BE2C (cell line): ENCODE results near the gene CUL9.

Experiments used
- DNase-seq: peaks from one replicate; pipeline ENCODE4 v3.0.0-alpha.2; 2020
- H3K27me3 ChIP-seq: fragments of 250-450 bp; sonication (Bioruptor Pico); 2 replicates; pipeline ENCODE4 v1.5.1; 2020; ENCODE audit warnings: mild to moderate bottlenecking
- H3K36me3 ChIP-seq: fragments of 250-450 bp; sonication (Bioruptor Pico); 2 replicates; pipeline ENCODE4 v1.5.1; 2020; ENCODE audit warnings: mild to moderate bottlenecking
- H3K4me1 ChIP-seq: fragments of 250-450 bp; sonication (Bioruptor Pico); 2 replicates; pipeline ENCODE4 v1.5.1; 2020
- H3K4me3 ChIP-seq: 2 replicates; pipeline ENCODE4 v1.5.1; 2011; ENCODE audit warnings: low read depth, low read length
- H3K9me3 ChIP-seq: fragments of 250-450 bp; sonication (Bioruptor Pico); 2 replicates; pipeline ENCODE4 v1.5.1; 2020
- TF ChIP-seq, protein P1 (sequence below): IDR thresholded peaks from 2 replicates; pipeline ENCODE4 v1.5.1; 2012; ENCODE audit warnings: mild to moderate bottlenecking, low read depth, low read length

CUL9 gene

DNA sequence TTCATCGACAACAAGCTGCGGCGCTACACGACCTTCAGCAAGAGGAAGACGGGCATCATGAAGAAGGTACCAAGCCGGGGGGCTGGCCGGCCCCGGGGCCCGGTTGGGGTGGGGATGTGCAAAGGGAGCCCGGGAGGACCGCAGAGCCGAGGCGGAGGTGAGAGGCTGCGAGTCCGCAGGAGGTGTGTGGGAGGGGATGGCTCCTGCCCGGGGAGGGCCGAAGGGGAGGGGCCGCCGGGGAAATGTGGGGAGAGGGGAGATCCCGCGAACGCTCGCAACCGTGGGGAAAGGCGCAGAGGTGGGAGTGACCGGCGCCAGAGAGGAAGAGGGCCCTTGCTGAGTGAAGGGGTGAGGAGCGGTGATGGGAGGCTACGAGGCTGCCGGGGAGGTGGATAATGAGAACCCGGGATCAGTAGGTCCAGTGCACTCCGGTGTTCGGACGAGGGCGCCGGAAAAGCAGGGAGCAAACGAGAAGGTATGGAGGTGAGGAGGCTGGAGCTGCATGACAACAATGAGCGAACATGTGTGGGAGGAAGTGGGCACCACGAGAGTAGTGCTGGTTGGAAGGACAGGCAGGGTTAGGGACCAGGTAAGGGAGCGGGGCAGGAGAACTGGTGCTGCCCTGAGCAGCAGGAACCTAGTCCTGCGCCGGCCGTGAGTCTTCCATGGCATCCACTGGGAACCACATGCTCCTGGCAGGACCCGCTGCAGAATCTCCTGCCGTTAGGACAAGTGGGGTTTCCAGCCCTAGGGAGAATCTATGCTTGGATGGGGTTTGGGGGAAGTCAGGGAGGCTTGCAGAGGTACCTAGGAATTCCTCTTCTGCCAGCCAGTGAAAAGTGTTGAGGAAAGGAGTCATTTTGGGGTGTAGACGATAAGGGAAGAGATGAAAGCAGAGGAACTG is 9.6 kb upstream of the CUL9 start:
- Histone ChIP-seq H3K36me3 (peaks cover 26% of the 10 kb centered on the region), H3K9me3 (no peaks in the 10 kb centered on the region), H3K4me3 (peak overlapping the region; percentile 82), H3K4me1 (peaks cover 12% of the 10 kb centered on the region), H3K27me3 (no peaks in the 10 kb centered on the region)
- peak; percentile 53 for DNase-seq
- TF ChIP-seq, protein P1, sequence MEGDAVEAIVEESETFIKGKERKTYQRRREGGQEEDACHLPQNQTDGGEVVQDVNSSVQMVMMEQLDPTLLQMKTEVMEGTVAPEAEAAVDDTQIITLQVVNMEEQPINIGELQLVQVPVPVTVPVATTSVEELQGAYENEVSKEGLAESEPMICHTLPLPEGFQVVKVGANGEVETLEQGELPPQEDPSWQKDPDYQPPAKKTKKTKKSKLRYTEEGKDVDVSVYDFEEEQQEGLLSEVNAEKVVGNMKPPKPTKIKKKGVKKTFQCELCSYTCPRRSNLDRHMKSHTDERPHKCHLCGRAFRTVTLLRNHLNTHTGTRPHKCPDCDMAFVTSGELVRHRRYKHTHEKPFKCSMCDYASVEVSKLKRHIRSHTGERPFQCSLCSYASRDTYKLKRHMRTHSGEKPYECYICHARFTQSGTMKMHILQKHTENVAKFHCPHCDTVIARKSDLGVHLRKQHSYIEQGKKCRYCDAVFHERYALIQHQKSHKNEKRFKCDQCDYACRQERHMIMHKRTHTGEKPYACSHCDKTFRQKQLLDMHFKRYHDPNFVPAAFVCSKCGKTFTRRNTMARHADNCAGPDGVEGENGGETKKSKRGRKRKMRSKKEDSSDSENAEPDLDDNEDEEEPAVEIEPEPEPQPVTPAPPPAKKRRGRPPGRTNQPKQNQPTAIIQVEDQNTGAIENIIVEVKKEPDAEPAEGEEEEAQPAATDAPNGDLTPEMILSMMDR, result no peak

DNA sequence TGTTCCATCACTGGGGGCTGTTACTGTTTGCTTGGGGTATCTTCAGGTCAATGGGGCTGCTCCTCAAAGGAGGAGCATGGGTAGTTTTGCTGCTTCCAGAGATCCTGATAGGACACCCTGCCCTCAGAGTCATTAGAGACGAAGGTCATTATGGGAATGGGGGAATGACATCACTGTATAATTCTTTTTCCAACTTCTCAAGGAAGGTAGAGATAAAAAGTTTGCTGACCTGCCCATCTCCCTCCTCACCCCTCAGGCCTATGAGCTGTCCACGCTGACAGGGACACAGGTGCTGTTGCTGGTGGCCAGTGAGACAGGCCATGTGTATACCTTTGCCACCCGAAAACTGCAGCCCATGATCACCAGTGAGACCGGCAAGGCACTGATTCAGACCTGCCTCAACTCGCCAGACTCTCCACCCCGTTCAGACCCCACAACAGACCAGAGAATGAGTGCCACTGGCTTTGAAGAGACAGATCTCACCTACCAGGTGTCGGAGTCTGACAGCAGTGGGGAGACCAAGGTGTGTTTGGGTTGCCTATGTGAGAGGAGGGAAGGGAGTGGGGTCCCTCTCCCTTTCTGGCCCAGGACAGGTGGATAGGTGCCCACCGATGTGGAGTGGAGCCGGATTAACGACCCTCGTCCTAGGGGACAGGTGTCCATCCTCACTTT is 8.3 kb upstream of the CUL9 start:
- H3K4me1 ChIP-seq, result peaks cover 12% of the 10 kb centered on the region
- H3K9me3 ChIP-seq, result no peaks in the 10 kb centered on the region
- H3K27me3 ChIP-seq, result no peaks in the 10 kb centered on the region
- H3K36me3 ChIP-seq, result peaks cover 35% of the 10 kb centered on the region
- TF ChIP-seq, protein P1, result no peak
- peak overlapping the region; percentile 82 for H3K4me3 ChIP-seq
- DNase-seq, result no peak

DNA sequence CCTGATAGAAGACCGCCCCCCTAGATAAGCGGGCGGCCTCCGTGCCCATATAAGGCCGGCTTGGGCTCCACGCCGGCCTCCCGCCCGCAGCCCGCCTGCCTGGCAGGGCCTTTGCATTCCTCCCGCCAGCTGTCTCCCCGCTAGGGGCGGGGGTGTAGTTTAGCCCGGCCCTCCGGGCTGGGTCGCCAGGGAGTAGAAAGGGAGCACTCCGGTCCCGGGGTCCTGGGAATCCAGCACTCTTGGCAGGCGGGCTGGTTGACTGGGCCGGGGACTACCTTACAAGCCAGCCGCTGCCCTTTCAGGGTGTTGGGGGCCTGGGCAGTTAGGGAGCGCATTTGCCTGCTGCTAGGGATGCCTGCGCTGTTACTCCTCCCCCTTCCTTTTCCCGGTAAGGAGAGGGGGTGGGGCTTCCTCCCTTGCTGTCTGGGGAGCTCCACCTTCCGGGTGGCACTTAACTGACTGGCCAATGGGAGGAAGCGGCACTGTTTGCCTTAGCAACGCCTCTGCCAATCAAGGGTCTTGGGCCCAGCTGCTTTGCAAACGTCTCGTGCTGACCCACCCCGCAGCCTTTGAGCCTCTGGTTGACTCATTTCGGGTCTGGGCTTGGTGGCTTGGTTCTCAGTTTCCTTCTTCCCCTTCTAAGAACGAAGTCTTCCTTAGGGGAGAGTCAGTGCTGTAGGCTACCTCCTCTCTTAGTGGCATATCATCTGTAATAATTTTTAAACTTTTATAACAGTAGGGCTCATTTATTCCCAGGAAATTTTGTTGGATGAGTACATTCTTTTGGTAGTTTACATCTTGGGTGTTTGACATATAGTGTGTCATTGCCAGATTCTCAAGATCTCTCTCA is 7.5 kb upstream of the CUL9 start:
- TF ChIP-seq, protein P1, result peak; percentile 26
- DNase-seq, result peak; percentile 97
- Histone ChIP-seq H3K4me3 (peak overlapping the region; percentile 82), H3K9me3 (no peaks in the 10 kb centered on the region), H3K4me1 (peaks cover 12% of the 10 kb centered on the region), H3K27me3 (no peaks in the 10 kb centered on the region), H3K36me3 (peaks cover 42% of the 10 kb centered on the region)

DNA sequence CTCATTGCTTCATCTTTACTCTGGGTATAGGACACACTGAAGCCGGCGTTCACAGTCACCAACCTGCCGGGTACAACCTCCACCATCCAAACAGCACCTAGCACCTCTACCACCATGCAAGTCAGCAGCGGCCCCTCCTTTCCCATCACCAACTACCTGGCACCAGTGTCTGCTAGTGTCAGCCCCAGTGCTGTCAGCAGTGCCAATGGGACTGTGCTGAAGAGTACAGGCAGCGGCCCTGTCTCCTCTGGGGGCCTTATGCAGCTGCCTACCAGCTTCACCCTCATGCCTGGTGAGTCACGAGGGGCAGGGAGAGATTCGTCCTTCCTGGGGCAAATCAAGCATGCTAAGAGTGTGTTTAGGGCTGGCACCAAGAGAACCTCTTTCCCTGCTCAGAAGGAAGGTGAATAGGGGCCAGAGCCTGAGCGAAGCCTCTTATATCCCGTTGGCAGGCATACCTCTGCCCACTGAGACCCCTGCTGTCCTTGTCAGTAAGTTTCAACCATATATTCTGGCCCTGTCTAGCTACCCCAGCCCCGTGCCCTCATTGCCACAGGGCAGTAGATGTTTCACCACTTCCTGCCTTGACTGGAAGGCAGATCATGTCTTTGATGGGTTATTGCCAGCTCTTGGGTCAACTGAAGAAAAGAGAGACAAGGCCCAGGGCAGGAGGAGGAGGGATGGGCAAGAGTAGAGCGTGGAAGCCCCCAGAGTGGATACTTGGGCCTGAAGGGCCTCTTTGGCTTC is 6.1 kb upstream of the CUL9 start:
- Histone ChIP-seq H3K36me3 (peaks cover 43% of the 10 kb centered on the region), H3K9me3 (no peaks in the 10 kb centered on the region), H3K27me3 (no peaks in the 10 kb centered on the region), H3K4me3 (no peak overlapping the region), H3K4me1 (peaks cover 12% of the 10 kb centered on the region)
- TF ChIP-seq, protein P1, result no peak
- DNase-seq, result no peak

DNA sequence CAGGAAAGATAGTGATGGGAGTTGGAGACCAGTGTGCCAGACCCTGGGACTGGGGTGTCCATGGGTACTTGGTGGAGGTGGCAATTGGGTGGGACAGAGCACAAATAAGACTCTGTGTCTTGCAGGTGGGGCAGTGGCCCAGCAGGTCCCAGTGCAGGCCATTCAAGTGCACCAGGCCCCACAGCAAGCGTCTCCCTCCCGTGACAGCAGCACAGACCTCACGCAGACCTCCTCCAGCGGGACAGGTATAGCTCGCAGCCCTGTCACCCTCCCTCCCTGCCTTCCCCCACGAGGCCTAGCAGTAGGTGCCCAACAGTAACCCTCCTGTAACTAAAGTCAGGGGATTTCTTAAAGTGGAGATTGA is 5.6 kb upstream of the CUL9 start:
- TF ChIP-seq, protein P1, result no peak
- no peaks in the 10 kb centered on the region for H3K9me3 ChIP-seq
- peaks cover 43% of the 10 kb centered on the region for H3K36me3 ChIP-seq
- H3K27me3 ChIP-seq, result no peaks in the 10 kb centered on the region
- H3K4me3 ChIP-seq, result no peak overlapping the region
- H3K4me1 ChIP-seq, result peaks cover 12% of the 10 kb centered on the region
- no peak for DNase-seq
